NCI-H2081 treated with DMSO at 0.1 percent for 48 hours (cell line): ENCODE measurements around the gene STAT5B.
A peak's percentile ranks its signal among the peaks of the same experiment; 100 is the strongest.
"Not testable (repeated sequence)": the region's sequence is repeated elsewhere in the genome, so short reads cannot be mapped to it uniquely, and the experiment has no call there.

Experiments used
- DNase-seq: peaks from one replicate; lab custom pipeline; 2025; lab: John Stamatoyannopoulos, UW

STAT5B gene

GRCh38 chr17:42266918-42267766, 9.0 kb downstream of the STAT5B start:
- no peak for DNase-seq

DNA sequence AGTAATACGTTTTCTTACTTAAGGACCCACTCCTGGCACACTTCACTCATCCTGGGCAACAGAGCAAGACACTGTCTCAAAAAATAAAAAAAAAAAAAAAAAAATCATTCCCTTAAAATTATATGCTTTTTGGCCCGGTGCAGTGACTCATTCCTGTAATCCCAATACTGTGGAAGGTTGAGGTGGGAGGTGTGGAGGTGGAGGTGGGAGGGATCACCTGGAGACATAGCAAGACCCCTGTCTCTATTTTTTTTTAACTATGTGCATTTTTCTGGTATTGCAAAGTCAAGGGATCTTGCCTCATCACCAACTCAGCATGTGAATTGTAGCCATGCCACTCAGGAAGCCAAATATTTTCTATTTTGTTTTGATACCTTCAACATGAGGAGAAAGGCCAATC, 9.7 kb downstream of the STAT5B start:
- DNase-seq: no peak

DNA sequence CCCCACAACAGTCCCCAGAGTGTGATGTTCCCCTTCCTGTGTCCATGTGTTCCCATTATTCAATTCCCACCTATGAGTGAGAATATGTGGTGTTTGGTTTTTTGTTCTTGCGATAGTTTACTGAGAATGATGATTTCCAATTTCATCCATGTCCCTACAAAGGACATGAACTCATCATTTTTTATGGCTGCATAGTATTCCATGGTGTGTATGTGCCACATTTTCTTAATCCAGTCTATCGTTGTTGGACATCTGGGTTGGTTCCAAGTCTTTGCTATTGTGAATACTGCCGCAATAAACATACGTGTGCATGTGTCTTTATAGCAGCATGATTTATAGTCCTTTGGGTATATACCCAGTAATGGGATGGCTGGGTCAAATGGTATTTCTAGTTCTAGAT, 11.8 kb downstream of the STAT5B start:
- DNase-seq: not testable (repeated sequence)

DNA sequence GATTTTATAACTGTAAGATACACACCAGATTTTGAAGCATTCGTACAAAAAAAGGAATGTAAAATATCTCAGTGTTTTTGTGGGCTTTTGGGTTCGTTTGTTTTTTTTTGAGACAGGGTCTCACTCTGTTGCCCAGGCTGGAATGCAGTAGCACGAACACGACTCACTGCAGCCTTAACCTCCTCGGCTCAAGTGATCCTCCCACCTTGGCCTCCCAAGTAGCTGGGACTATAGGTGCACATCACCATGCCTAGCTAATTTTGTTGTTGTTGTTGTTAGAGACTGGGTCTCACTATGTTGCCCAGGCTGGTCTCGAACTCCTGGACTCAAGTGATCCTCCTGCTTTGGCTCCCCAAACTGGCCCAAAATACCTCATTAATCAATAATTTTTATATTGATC, 15.9 kb downstream of the STAT5B start:
- no peak for DNase-seq

DNA sequence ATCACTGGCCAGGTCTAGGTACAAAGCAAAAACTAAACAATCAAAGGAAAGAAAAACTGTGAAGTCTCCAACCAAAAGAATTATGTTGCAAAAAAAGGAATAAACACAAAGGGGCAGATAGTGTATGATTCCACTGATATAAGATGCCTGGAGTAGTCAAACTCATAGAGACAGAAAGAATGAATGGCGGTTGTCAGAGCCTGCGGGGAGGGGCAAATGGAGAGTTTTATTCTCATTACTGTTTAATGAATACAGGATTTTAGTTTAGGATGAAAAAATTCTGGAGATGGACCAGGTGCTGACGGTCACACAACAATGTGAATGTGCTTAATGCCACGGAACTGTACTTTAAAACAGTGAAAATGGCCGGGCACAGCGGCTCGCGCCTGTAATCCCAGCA, 20.7 kb downstream of the STAT5B start:
- DNase-seq: no peak

GRCh38 chr17:42253578-42253977, 22.6 kb downstream of the STAT5B start:
- no peak for DNase-seq

DNA sequence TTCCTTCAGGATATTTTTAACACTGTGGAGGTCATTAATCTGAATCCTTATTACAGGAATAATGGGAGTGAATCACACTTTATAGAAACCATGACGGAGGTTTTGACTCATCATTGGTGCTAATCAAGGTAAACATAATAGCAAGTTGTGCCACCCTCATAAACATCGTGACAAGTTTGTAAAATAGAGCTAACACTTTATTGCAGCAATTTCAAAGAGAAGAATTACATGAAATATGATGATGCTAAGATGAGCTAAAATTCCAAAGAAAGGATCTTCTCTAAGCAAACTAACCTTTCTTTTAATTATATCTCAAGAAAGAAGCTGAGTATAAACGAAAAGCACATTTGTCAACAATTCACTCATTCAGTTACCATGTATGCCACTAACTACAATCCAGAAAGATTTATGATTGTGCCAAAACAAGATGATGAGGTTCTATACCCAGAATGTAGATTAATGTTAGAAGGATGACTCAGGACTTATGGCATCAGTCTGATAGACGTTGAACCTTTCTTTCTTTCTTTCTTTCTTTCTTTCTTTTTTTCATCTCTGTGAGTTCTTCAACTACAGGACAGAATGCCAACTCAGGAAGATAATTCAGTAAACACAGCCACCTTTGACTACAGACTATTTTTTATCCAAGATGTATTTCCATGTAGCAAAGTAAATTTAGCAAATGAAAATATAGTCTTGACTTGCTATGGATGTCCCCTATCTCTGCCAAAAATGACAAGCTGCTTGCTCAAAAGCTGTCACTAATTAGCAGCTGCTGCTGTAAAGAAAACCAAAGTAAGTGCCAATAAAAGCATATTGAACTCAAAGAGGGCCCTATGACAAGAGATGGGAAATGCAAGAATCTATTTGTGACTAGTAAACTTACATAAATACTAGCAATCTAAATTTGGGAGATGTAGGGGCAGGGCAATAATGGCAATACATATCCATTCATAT, 23.3 kb downstream of the STAT5B start:
- no peak for DNase-seq

DNA sequence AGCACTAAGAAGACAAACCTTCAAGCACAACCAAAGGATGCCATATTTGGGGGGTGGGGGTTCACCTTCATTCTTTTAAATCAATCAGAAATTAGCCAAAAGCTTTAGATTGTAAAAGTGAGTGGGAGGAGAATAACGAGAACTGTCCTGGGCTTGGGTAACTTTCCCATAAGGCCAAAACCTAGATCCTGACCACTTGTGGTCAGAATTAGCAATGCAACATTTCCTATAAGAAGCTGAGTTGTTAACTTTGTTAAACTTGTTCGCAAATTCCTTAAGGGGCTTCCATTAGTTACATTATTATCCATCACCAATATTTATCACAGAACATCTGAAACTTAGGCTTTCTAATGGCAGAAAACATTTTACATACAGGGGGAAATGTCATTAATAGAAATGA, 25.1 kb downstream of the STAT5B start:
- no peak for DNase-seq

- no peak for DNase-seq
Measured at GRCh38 chr17:42249681-42250446, 26.3 kb downstream of the STAT5B start.

GRCh38 chr17:42248351-42249179, 27.6 kb downstream of the STAT5B start:
- DNase-seq: peak; percentile 50

DNA sequence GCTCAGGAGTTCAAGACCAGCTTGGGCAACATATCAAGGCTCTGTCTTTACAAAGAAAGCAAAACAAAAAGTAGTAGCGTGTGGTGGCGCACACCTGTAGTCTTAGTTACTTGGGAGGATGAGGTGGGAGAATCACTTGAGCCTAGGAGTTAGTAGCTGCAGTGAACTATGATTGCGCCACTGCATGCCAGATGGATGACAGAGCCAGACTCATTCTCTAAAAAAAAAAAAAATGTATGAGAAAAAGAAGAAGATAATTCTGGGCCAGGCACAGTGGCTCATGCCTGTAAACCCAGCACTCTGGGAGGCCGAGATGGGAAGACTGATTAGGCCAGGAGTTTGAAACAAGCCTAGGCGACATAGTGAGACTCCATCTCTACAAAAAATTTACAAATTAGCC, 28.5 kb downstream of the STAT5B start:
- no peak for DNase-seq

DNA sequence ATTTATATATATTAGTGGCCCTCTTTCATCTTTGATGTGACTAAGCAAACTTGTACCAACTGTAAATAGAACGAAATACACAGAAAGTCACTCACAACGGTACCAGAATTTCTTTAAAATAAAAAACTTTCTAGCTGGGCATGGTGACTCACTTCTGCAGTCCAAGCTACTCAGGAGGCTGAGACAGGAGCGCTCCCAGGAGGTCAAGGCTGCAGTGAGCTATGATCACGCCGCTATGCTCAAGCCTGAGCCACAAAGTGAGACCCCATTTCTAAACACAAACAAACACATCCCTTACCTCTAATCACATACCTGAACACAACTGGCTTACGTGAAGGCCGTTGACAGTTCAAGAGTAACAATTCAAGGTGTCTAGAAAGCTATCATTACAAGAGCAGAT, 29.7 kb downstream of the STAT5B start:
- DNase-seq: no peak

DNA sequence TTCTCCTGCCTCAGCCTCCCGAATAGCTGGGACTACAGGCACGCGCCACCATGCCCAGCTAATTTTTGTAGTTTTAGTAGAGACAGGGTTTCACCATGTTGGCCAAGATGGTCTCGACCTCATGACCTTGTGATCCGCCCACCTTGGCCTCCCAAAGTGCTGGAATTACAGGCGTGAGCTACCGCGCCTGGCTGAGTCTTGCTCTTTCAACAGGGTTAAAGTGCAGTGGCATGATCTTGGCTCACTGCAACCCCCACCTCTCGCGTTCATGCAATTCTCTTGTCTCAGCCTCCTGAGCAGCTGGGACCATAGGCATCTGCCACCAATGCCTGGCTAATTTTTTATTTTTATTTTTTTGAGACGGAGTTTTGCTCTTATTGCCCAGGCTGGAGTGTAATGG, 31.0 kb downstream of the STAT5B start:
- not testable (repeated sequence) for DNase-seq

DNA sequence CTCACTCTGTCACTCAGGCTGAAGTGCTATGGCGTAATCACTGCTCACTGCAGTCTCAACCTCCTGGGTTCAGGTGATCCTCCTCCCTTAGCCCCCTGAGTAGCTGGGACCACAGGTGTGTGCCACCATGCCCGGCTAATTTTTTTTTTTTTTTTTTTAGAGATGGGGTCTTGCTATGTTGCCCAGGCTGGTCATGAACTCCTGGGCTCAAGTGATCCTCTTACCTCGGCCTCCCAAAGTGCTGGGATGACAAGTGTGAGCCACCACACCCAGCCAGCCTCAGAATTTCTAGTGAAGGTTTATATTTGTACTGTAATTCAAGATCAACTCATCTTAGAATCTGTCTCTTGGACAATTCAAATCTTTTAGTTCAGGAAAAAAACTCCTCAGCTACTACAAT, 32.1 kb downstream of the STAT5B start:
- not testable (repeated sequence) for DNase-seq

- no peak for DNase-seq
Measured at GRCh38 chr17:42243493-42243982, 32.7 kb downstream of the STAT5B start.

GRCh38 chr17:42241871-42242270, 34.3 kb downstream of the STAT5B start:
- no peak for DNase-seq

- not testable (repeated sequence) for DNase-seq
Measured at GRCh38 chr17:42240863-42241262, 35.3 kb downstream of the STAT5B start.

GRCh38 chr17:42240201-42240600, 36.0 kb downstream of the STAT5B start:
- no peak for DNase-seq

DNA sequence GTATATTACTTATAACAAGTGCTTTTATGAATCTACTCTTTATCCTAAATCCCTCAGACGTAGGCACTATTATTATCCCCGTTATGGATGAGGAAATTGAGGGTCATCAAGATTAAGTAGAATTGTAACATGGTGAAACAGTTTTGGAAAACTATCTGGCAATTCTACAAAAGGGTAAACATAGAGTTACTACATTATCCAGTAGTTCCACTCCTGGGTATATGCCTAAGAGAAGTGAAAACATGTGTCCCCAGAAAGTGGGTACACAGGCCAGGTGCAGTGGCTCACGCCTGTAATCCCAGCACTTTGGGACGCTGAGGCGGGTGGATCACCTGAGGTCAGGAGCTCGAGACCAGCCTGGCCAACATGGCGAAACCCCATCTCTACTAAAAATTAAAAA, 36.6 kb downstream of the STAT5B start:
- DNase-seq: not testable (repeated sequence)

- no peak for DNase-seq
Measured at GRCh38 chr17:42236760-42237159, 39.4 kb downstream of the STAT5B start.

- no peak for DNase-seq
Measured at GRCh38 chr17:42233994-42234393, 42.2 kb downstream of the STAT5B start.
